GM23248 (cell line): Measurements from ENCODE around the gene EME1. TPM values are rescaled to one million over a fixed set of nuclear protein-coding genes. Genes with fewer than 3 reads are reported as not detected.

Experiments used
- DNase-seq: peaks from one replicate; pipeline ENCODE4 v3.0.0-alpha.2; 2015
- H2AFZ ChIP-seq: fragments of 200-600 bp; sonication (generic); 2 replicates; pipeline ENCODE4 v1.6.1; 2016; ENCODE audit warnings: antibody characterized with exemption
- H3F3A ChIP-seq: fragments of 200-600 bp; sonication (generic); 2 replicates; pipeline ENCODE4 v1.6.1; 2016; ENCODE audit warnings: mild to moderate bottlenecking, antibody characterized with exemption, mixed run types; ENCODE audit not compliant: insufficient read depth
- H3K27ac ChIP-seq: fragments of 200-600 bp; sonication (generic); 2 replicates; pipeline ENCODE4 v1.5.1; 2016; ENCODE audit warnings: mild to moderate bottlenecking
- H3K27me3 ChIP-seq: fragments of 200-600 bp; sonication (generic); replicated peaks from 2 replicates; pipeline ENCODE4 v1.6.1; 2016; ENCODE audit warnings: mild to moderate bottlenecking; ENCODE audit not compliant: insufficient read depth
- H3K36me3 ChIP-seq: fragments of 200-600 bp; sonication (generic); 2 replicates; pipeline ENCODE4 v1.6.1; 2016; ENCODE audit warnings: low read depth, mild to moderate bottlenecking
- H3K4me1 ChIP-seq: fragments of 200-600 bp; sonication (generic); 2 replicates; pipeline ENCODE4 v1.6.1; 2016; ENCODE audit warnings: mild to moderate bottlenecking; ENCODE audit not compliant: insufficient read depth
- H3K4me2 ChIP-seq: fragments of 200-600 bp; sonication (generic); one replicate; pipeline ENCODE4 v1.6.1; 2016; ENCODE audit warnings: mild to moderate bottlenecking; ENCODE audit not compliant: unreplicated experiment
- H3K4me3 ChIP-seq: fragments of 200-600 bp; sonication (generic); 2 replicates; pipeline ENCODE4 v1.5.1; 2016; ENCODE audit warnings: mild to moderate bottlenecking
- H3K79me2 ChIP-seq: fragments of 200-600 bp; sonication (generic); 2 replicates; pipeline ENCODE4 v1.6.1; 2016; ENCODE audit warnings: mild to moderate bottlenecking; ENCODE audit not compliant: insufficient read depth
- H3K9ac ChIP-seq: fragments of 200-600 bp; sonication (generic); 2 replicates; pipeline ENCODE4 v1.6.1; 2016; ENCODE audit warnings: mild to moderate bottlenecking
- H3K9me2 ChIP-seq: fragments of 200-600 bp; sonication (generic); 2 replicates; pipeline ENCODE4 v1.6.1; 2016; ENCODE audit warnings: mixed run types, mild to moderate bottlenecking, moderate library complexity; ENCODE audit not compliant: insufficient read depth
- H3K9me3 ChIP-seq: fragments of 200-600 bp; sonication (generic); one replicate; pipeline ENCODE4 v1.6.1; 2017; ENCODE audit warnings: low read depth
- H4K20me1 ChIP-seq: fragments of 200-600 bp; sonication (generic); 2 replicates; pipeline ENCODE4 v1.6.0; 2016; ENCODE audit not compliant: insufficient read depth
- EZH2 ChIP-seq: fragments of 200-600 bp; sonication (generic); IDR thresholded peaks from 2 replicates; pipeline ENCODE4 v1.6.1; 2018; ENCODE audit warnings: antibody characterized with exemption, mild to moderate bottlenecking; ENCODE audit not compliant: insufficient read depth, poor library complexity, severe bottlenecking
- EZH2phosphoT487 ChIP-seq: fragments of 200-600 bp; sonication (generic); IDR thresholded peaks from 2 replicates; pipeline ENCODE4 v1.6.1; 2018; ENCODE audit warnings: antibody characterized with exemption, moderate library complexity, mild to moderate bottlenecking, low read depth; ENCODE audit not compliant: insufficient read depth
- WGBS, 2 experiments: methylation state at CpG; one replicate each; pipeline ENCODE4 v1.1.6; 2015 to 2017; ENCODE audit warnings: low lambda C conversion rate in 2 of 2, low coverage in 1 of 2; ENCODE audit errors: missing lambda C conversion rate in 2 of 2; 5-methylcytosine and 5-hydroxymethylcytosine counted together
- in situ Hi-C: fragments of 300-500 bp; cut with MboI; formaldehyde crosslinking; loops from 2 replicates; pipeline ENCODE4 v1.15.0; 2020
- polyA plus RNA-seq: library from polyadenylated mRNA; unstranded; fragments of >200 nt; fragmentation: Nextera tagmentation; extraction: Ambion mirVana; gene quantifications from 2 replicates; pipeline ENCODE4 v1.2.1, GENCODE V29; 2016
- total RNA-seq: library from RNA; depleted of rRNA; stranded (reverse); fragments of >200 nt; shearing (Covaris generic); gene quantifications from 2 replicates; pipeline ENCODE4 v1.2.3, GENCODE V29; 2014; rRNA removed

EME1 gene
- total RNA-seq (1.1 and 4.3 TPM in 2 replicates), polyA plus RNA-seq (3.8 and 4.1 TPM in 2 replicates)

GRCh38 chr17:50372758-50373556 lies at the start of gene EME1, which contains the start of gene MRPL27:
TSS of gene EME1 (plus strand) at chr17:50373229. CDS start at chr17:50375209, 1,980 bp downstream.
TSS of gene MRPL27 (minus strand) at chr17:50373184. CDS start at chr17:50373170, 14 bp downstream.
- Histone ChIP-seq H3K36me3 (peaks cover 22% of the 10 kb centered on the region), H3K27ac (peak within 1 kb of the TSS; percentile 87), H3K27me3 (no peaks in the 10 kb centered on the region), H2AFZ (peak within 1 kb of the TSS; percentile 88), H3K9me3 (no peaks in the 10 kb centered on the region), H3K9ac (peak within 1 kb of the TSS; percentile 92), H3K79me2 (peaks cover 28% of the 10 kb centered on the region), H3F3A (no peaks in the 10 kb centered on the region), H3K9me2 (no peaks in the 10 kb centered on the region), H4K20me1 (no peaks in the 10 kb centered on the region), H3K4me1 (peaks cover 4% of the 10 kb centered on the region; the same call in 1 of the 2 replicates), H3K4me2 (peak within 1 kb of the TSS; percentile 98), H3K4me3 (peak within 1 kb of the TSS; percentile 95)
- WGBS, 2 experiments, result 1 to 3% methylated on average over 41 to 42 of the region's 42 CpGs
- no peak for TF ChIP-seq EZH2phosphoT487
- TF ChIP-seq EZH2, result no peak
- peak; percentile 93 for DNase-seq
- in situ Hi-C loops, result no loop called here

- in situ Hi-C loops, result no loop called here
- Histone ChIP-seq H3K9me3 (no peaks in the 10 kb centered on the region), H3K9ac (no peak overlapping the region), H3K36me3 (no peaks in the 10 kb centered on the region), H2AFZ (no peak overlapping the region), H3K79me2 (no peaks in the 10 kb centered on the region), H3K4me3 (no peak overlapping the region), H3K27ac (no peak overlapping the region), H3K4me1 (no peaks in the 10 kb centered on the region), H3K27me3 (no peaks in the 10 kb centered on the region), H3F3A (0 out of 2 replicates have a peak, but pooled peaks cover under 1% of the 10 kb centered on the region), H4K20me1 (no peaks in the 10 kb centered on the region), H3K4me2 (no peak overlapping the region), H3K9me2 (no peaks in the 10 kb centered on the region)
- no peak for TF ChIP-seq EZH2
- no peak for TF ChIP-seq EZH2phosphoT487
- 32 to 36% methylated on average over 4 of the region's 4 CpGs for WGBS, 2 experiments
- no peak for DNase-seq
Observed at GRCh38 chr17:50325906-50326305, 47.1 kb upstream of the EME1 start.

- peaks cover 8% of the 10 kb centered on the region for H3K4me1 ChIP-seq
- H3K9me2 ChIP-seq, result no peaks in the 10 kb centered on the region
- no peak overlapping the region for H3K4me3 ChIP-seq
- no peaks in the 10 kb centered on the region for H3K9me3 ChIP-seq
- H3K4me2 ChIP-seq, result no peak overlapping the region
- H3K36me3 ChIP-seq, result no peaks in the 10 kb centered on the region
- in situ Hi-C loops, result no loop called here
- no peak for TF ChIP-seq EZH2phosphoT487
- 74 to 80% methylated on average over 9 of the region's 9 CpGs for WGBS, 2 experiments
- no peaks in the 10 kb centered on the region for H4K20me1 ChIP-seq
- H3K79me2 ChIP-seq, result no peaks in the 10 kb centered on the region
- no peak overlapping the region for H3K27ac ChIP-seq
- H2AFZ ChIP-seq, result no peak overlapping the region
- no peaks in the 10 kb centered on the region for H3K27me3 ChIP-seq
- DNase-seq, result no peak
- peaks cover 8% of the 10 kb centered on the region; the same call in 1 of the 2 replicates for H3F3A ChIP-seq
- no peak overlapping the region for H3K9ac ChIP-seq
Observed at GRCh38 chr17:50326831-50327364, 46.1 kb upstream of the EME1 start.

- Histone ChIP-seq H3K9me3 (no peaks in the 10 kb centered on the region), H3F3A (peaks cover 17% of the 10 kb centered on the region; the same call in 1 of the 2 replicates), H3K9ac (no peak overlapping the region), H3K36me3 (no peaks in the 10 kb centered on the region), H3K79me2 (no peaks in the 10 kb centered on the region), H4K20me1 (no peaks in the 10 kb centered on the region), H3K9me2 (no peaks in the 10 kb centered on the region), H3K27me3 (no peaks in the 10 kb centered on the region), H3K4me3 (no peak overlapping the region), H3K4me1 (peaks cover 14% of the 10 kb centered on the region), H3K27ac (no peak overlapping the region), H3K4me2 (no peak overlapping the region), H2AFZ (no peak overlapping the region)
- in situ Hi-C loops, result no loop called here
- no peak for DNase-seq
- WGBS, 2 experiments, result 56 to 59% methylated on average over 21 of the region's 21 CpGs
- no peak for TF ChIP-seq EZH2phosphoT487
- TF ChIP-seq EZH2, result no peak
Observed at GRCh38 chr17:50328363-50329325, 44.4 kb upstream of the EME1 start.
